ENCODE measurements around the gene LRMDA.

LRMDA gene

GRCh38 chr10:75940742-75941141 lies 509.3 kb downstream of the LRMDA start:
- no peak for DNase-seq

GRCh38 chr10:75941223-75941801 lies 509.9 kb downstream of the LRMDA start:
- no peak for DNase-seq

- DNase-seq: no peak
Observed at GRCh38 chr10:75944061-75944460, 512.6 kb downstream of the LRMDA start.

- no peak for DNase-seq
Observed at GRCh38 chr10:75948583-75948982, 517.2 kb downstream of the LRMDA start.

GRCh38 chr10:75950307-75950706 lies 518.9 kb downstream of the LRMDA start:
- DNase-seq: no peak

- DNase-seq: no peak
Observed at GRCh38 chr10:75950997-75951589, 519.7 kb downstream of the LRMDA start.

- DNase-seq: no peak
Observed at GRCh38 chr10:75951627-75952026, 520.2 kb downstream of the LRMDA start.

GRCh38 chr10:75952093-75952492 lies 520.7 kb downstream of the LRMDA start:
- no peak for DNase-seq

- DNase-seq: no peak
Observed at GRCh38 chr10:75954486-75954885, 523.1 kb downstream of the LRMDA start.

GRCh38 chr10:75955973-75956502 lies 524.6 kb downstream of the LRMDA start:
- no peak for DNase-seq

GRCh38 chr10:75956624-75957023 lies 525.2 kb downstream of the LRMDA start:
- no peak for DNase-seq

- DNase-seq: no peak
Observed at GRCh38 chr10:75957314-75958120, 526.1 kb downstream of the LRMDA start.

GRCh38 chr10:75959209-75959608 lies 527.8 kb downstream of the LRMDA start:
- no peak for DNase-seq

- DNase-seq: no peak
Observed at GRCh38 chr10:75959912-75960311, 528.5 kb downstream of the LRMDA start.

- DNase-seq: no peak
Observed at GRCh38 chr10:75962395-75963061, 531.1 kb downstream of the LRMDA start.

GRCh38 chr10:75967491-75967890 lies 536.1 kb downstream of the LRMDA start:
- DNase-seq: no peak

- no peak for DNase-seq
Observed at GRCh38 chr10:75969031-75969430, 537.6 kb downstream of the LRMDA start.

GRCh38 chr10:75971402-75972211 lies 540.2 kb downstream of the LRMDA start:
- DNase-seq: no peak

GRCh38 chr10:75972491-75973276 lies 541.3 kb downstream of the LRMDA start:
- DNase-seq: no peak

GRCh38 chr10:75974080-75974479 lies 542.7 kb downstream of the LRMDA start:
- DNase-seq: no peak

GRCh38 chr10:75976681-75977080 lies 545.3 kb downstream of the LRMDA start:
- no peak for DNase-seq

- no peak for DNase-seq
Observed at GRCh38 chr10:75977139-75977538, 545.7 kb downstream of the LRMDA start.

Measured in KG1 (cell line).